ENCODE results near the gene UBE2L6.
"Not testable (repeated sequence)": the region's sequence is repeated elsewhere in the genome, so short reads cannot be mapped to it uniquely, and the experiment has no call there.

UBE2L6 gene

DNA sequence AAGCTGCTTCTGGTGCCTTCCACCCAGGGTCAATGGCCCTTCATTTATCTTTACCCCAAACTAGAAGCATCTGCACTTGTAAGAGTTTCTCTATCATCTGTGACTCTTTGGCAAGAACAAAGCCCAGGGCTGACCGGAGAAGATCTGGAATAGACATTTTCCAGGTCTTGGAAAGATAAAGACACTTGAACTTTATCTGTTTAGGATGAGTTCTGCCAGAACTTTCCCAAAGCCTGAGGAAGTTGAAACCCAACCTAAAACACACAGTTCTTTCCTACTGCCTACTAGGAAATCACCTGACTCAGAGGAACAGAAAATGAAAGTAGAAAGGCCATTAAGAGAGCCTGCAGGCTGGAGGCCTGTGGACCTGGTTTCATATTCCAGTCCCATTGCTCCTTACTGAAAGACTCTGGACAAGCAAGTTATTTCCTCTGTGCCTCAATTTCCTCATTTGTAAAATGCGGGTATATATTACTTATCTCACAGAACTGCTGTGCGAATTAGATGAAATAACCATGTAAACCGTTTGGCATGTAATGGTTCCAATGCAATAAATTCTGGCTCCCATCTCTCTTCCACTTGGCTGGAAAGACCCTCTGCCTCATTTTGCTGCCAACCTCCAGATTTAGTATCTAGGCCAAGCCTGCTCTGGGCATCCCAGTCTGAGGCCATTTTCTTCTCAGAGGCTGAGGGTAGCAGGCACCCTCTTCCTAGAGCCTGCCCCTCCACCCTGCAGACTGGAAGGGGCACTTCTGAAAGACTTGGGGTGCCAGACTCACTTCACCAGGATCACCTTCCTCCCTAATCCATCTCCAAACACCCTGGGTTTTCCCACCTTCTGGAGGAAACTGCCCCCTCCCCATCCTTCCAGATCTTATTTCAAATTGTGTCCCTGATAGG lies 1.2 kb downstream of the UBE2L6 start:
- DNase-seq: no peak

DNA sequence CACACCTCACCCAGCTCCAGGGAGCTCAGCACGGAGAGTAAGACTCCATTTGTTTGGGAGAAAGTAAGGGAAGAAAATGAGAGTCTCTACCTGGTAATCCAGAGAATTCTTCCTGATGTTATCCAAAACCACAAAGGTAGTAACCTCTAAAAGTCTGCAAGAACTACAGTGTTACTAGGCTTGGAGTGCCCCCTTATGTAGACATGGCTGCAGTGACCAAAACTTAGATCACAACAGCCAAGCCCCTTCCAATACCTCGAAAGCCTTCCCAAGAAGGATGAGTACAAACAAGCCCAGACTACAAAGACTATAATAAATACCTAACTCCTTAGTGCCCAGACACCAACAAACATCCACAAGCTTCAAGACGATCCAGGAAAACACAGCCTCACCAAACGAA lies 4.9 kb downstream of the UBE2L6 start:
- no peak for DNase-seq

DNA sequence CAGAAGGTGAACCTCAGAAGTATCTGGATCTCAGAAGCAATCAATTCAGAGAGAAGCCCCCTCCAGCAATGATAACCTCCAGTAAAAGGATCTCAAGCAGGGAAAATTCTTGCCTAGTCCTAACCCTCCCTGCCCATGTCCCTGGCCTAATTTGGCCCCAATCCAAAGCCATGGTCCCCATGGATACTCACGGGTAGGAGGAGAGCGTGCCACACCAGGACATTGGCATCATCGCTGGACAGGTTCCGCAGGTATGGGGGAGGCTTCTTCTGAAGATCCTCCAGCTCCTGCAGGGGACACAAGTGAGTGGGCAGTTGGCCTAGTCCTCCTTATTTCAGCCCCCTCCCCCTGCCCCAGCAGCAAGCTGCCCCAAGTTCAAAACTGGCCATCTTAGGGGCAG lies 7.3 kb downstream of the UBE2L6 start:
- no peak for DNase-seq

DNA sequence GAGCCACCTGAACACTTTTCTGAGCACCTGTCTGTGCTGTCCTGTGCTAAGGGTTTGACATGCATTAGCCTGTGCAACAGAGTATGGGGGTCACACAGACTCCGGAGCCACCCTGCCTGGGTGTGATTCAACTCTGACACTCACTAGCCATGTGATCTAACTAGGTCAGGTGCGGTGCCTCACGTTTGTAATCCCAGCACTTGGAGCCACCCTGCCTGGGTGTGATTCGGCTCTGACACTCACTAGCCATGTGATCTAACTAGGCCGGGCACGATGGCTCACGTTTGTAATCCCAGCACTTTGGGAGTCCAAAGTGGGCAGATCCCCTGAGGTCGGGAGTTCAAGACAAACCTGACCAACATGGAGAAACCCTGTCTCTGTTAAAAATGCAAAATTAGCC lies 11.4 kb downstream of the UBE2L6 start:
- DNase-seq: no peak

DNA sequence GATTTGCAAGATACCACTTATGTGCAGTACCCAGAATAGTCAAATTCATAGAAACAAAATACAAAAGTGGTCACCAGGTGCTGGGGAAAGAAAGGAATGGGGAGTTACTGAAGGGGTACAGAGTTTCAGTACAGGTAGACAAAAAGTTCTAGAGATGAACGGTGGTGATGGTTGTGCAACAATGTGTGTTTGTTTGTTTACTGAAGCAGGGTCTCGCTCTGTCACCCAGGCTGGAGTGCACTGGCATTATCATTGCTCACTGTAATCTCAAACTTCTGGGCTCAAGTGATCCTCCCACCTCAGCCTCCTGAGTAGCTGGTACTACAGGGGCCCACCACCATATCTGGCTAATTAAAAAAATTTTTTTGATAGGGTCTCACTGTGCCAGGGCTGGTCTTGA lies 12.1 kb downstream of the UBE2L6 start:
- no peak for DNase-seq

DNA sequence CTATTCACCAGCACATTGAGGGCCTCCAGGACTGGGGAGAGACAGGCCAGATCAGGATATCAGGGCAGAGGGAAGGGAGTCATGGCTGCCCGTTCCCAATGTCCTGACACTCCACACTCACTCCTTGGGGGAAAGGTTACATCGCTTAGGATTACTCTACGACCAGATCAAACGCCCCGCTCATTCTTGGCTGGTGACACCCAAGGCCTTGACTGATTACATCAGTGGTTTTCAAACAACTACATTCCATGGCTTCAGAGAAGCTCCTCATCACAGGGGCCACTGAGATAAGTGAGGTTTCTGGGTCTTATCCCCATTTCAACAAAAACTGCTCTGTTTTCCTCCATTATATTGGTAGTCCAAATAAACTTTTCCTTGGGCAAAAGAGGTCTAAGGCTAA lies 15.0 kb downstream of the UBE2L6 start:
- no peak for DNase-seq

DNA sequence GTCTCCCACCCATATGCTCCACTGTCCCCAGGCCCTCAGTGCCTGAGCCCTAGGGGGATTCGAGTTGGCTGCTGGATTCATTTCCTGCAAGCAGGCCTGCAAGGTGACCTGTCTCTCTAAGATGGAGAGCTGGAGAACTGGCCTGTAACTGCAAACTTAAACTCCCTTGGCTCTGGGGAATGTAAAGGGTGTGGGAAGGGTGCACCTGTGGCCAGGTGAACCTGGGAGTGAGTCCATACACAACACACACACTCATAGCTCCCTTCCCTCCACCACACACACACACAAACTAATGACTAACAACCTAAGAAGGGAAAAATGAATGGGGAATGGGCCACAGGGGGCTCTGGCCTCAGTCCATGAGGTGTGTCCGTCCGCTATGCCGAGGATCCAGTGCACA lies 15.5 kb downstream of the UBE2L6 start:
- no peak for DNase-seq

DNA sequence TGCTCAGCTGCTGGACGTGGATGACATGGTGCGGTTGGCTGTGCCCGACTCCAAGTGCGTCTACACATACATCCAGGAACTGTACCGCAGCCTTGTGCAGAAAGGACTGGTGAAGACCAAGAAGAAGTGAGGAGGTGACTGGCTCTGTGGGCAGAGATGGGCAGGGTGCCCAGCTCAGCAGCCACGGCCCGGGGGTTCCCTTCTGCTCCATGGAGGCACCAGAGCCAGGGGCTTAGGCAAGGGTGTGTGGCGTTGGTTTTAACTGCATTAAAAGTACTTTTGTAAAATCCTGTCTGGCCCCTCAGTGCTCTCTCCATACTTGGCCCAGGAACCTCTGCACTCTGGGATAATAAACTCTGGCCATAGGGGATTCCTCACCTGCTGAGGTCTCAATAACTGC lies 17.5 kb downstream of the UBE2L6 start:
- no peak for DNase-seq

DNA sequence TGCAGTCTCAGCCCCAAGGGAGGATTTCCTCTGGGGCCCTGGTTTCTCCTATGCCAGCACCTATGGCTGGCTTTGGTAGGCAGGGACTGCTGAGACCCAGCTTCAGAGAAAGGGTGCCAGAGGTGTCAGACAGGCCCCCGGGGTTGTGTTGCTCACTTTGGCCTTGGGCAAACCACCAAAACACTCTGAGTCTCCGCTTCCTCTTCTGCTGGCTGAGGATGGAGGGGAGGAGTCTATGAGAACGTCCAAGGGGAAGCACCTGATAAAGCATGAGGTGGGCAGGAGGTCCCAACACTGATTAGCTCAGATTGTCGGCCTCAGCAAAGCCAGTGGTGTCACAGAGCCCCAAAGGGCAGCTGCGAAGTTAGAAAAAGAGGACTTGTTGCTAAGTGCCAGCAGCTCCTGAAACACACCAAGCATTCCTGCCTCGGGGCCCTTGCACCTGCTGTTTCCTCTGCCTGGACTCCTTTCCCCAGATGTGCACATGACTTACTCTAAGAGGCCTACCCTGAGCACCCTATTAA lies 19.6 kb downstream of the UBE2L6 start:
- no peak for DNase-seq

DNA sequence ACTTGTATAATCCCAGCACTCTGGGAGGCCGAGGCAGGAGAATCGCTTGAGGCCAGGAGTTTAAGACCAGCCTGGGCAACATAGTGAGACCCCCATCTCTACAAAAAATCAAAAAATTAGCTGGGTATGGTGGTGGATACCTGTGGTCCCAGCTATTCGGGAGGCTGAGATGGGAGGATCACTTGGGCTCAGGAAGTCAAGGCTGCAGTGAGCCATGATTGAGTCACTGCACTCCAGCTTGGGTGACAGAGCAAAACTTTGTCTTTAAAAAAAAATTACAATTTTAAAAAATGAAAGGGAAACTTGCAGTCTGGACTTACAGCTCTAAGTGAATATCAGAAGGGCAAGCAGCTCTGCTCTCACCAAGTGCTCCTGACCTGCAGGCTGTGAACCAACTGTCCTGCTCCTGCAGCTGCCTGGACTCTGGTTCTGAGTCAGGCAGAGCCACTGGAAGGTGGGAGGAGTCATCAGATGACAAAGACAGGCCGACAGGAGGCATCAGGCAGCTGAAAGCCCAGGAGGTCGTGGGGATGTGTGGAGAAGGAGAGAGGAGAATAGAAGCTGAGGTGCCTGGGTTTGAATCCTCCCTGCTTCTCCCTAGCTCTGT lies 20.5 kb downstream of the UBE2L6 start:
- DNase-seq: peak in 1 of 2 experiments; percentile 15

DNA sequence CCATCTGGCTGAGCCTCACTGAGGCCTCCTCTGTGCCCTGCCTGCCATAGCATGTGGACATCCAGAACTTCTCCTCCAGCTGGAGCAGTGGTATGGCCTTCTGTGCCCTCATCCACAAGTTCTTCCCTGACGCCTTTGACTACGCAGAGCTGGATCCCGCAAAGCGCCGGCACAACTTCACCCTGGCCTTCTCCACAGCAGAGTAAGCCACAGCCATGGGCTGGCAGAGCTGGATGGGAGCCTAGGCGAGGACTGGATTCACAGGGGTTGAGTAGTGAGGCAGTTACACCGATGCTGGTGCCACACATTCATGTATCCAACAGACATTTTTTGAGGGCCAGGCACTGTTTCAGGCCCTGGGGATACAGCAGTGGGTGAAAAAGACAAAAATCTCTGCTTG lies 21.0 kb downstream of the UBE2L6 start:
- DNase-seq: no peak

DNA sequence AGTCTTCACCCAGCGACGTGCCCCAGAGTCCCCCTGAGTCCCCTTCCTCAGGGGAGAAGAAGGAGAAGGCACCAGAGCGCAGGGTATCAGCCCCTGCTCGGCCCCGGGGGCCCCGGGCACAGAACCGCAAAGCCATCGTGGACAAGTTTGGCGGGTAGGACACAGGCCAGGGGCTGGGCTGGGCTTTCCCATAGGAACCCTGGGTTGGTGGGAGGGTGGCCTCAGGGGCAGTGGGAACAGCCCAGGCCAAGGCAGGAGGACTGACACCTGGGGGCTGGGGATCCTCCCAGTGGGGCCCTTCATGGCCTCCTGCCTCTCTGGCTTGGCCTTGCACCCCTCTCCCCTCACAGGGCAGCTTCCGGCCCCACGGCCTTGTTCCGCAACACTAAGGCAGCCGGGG lies 21.6 kb downstream of the UBE2L6 start:
- DNase-seq: no peak

DNA sequence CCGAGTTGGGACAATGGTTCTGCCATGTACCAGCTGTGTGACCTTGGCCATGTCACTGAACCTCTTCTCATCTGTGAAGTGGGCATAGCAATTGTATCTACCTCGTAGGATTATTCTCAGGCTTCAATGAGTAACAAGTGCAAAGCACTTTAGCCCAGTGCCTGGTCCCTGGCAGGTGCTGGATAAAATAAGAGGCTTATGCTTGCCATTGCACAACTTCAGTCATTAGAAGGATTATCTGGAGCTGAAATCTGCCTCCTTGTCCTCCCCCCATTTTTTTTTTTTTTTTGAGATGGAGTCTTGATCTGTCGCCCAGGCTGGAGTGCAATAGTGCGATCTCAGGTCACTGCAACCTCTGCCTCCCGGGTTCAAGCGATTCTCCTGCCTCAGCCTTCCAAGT lies 22.9 kb downstream of the UBE2L6 start:
- no peak for DNase-seq

DNA sequence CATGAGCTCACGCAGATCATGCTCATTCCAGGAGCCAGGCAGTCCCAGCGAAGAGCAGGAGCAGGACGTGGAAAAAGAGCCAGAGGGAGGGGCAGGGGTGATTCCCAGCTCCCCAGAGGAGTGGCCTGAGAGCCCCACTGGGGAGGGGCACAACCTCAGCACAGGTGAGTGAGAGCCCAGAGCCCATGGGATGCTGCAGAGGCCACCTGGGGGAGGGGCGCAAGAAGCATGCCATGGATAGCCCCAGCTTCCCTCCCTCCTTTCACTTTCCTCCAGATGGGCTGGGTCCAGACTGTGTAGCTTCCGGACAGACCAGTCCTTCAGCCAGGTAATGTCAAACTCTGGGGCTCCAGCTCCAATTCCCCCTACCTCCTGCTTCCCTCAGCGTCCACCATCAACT lies 23.9 kb downstream of the UBE2L6 start:
- no peak for DNase-seq

DNA sequence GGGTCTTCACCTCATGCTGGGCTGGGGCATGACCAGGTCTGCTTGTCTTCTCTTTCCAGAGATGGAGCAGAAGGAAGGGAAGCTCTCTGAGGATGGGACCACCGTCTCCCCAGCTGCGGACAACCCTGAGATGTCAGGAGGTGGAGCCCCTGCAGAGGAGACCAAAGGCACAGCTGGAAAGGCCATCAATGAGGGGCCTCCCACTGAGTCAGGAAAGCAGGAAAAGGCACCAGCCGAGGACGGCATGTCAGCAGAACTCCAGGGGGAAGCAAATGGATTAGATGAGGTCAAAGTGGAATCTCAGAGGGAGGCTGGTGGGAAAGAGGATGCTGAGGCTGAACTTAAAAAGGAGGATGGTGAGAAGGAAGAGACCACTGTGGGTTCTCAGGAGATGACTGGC lies 24.9 kb downstream of the UBE2L6 start:
- no peak for DNase-seq

DNA sequence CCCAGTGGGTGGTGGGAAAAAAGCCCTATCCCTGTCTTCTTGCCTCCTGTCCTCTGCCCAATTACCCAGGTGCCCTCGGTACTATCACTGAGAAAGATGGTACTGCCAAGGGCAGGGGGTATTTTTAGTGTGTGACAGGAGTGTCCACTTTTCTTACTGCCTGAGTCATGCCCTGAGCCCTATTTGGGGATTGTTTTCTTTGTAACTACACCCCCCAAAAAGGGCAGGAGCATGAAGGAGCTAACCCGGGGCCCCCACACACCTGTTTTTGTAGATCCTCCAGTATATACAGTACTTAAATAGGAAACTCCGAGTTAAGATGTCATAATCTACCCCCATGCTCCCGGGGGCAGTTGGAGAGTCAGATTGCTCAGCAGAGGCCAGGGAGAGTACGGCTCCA lies 26.3 kb downstream of the UBE2L6 start:
- no peak for DNase-seq

DNA sequence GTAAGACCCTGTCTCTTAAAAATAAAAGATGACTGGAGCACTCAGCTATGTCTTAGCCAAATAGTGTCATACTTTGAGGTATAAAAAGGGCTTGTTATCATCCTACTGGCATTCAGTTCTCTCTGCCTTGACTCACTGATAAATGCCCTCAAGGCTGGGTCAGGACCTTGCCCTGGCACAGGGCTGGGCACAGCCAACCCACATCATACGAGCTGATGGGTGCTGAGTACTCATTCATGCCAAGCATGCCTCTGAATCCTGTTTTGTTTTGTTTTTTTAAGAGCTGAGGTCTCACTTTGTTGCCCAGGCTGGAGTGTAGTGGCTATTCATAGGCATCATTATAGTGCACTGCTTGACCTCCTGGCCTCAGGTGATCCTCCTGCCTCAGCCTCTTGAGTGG lies 28.1 kb downstream of the UBE2L6 start:
- no peak for DNase-seq

DNA sequence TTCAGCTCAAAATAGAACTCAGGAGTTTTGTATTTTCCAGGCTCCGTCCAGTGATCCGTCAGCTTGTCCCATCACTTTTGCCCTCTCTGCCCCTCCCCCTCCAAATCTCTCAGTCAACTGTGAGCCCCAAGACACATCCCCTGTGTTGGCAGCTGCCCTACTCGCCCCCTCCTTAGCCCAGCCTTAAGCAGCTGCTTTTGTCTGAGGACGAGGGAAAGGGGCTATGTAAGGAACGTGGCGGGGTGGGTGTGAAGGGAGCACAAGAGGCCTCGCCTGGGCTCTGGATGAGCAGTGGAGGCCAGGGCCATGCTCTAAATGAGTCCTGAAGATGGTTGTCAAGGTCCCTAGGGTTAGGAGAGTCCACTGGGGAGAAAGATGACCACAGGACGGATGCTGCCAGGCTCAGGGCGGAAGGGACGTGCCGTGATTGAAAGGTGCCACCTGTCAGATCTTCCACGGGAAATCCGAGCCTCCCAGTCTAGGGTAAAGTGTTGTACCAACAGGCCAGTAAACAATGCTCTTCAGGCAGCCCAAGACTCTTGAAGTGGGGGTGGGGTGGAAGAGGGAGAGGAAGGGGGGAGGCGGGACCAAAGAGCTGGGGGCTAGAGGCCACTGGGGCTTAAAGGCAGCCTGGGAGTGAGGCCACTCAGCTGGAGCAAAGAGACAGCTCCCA lies 30.4 kb downstream of the UBE2L6 start, which contains the start of gene SMTNL1:
SMTNL1 (plus strand) TSS at position 649 of the 673 bp plus-strand sequence. CDS start 5,048 bp downstream, outside the sequence.
- DNase-seq: no peak

DNA sequence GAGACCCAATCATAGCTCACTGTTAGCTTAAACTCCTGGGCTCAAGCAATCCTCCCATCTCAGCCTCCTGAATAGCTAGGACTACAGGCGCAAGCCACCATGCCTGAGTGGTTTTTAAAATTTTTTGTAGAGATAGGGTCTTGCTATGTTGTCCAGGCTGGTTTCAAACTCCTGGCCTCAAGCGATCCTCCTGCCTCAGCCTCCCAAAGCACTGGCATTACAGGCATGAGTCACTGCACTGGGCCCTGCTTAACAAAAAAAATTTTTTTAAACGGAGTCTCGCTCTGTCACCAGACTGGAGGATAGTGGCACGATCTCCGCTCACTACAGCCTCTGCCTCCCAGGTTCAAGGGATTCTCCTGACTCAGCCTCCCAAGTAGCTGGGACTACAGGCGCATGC lies 33.0 kb downstream of the UBE2L6 start:
- not testable (repeated sequence) for DNase-seq

DNA sequence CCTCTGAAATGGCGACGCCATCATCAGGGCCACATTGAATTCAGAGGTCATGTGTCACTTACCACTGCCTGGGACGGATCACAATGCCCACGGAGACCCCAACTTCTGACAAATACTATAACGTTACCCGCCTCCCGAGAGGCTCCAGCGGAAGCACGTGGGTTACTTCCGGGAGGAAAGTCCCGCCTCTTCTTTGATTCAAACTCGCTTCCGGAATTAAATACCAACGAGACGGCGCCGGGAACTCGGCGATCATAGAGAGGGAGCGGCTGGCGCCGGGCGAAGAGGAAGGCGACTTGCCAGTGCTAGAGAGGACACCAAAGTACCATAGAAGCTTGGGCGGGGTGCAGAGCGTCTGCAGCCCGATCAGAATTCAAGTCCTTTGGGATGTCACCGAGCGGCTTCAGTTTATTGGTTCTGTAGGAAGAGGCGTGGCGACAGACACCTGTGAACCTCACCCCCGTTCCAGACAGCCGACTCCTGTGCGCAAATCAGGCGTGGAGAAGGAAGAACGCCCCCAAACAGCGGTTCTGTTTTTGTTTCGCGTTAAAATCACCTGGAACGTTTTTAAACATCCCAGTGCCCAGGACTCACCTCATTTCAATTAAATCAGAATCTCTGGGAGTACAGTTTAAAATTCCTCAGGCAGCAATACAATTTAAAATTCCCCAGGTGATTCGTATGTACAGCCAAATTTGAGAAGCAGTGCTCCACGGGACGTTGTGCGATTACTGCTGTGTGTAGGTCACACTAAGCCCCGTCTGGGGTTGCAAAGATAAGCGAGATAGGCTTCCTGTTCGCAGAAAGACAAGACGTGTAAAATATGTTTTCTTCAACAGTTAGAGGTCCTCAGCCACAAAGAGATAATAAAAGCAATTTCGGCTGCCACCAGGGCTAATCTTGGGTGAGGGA lies 36.6 kb downstream of the UBE2L6 start, which contains the start of gene TIMM10:
TIMM10 (minus strand) TSS at position 159 of the 912 bp plus-strand sequence. CDS start 565 bp downstream, outside the sequence.
- DNase-seq: peak; percentile 99

DNA sequence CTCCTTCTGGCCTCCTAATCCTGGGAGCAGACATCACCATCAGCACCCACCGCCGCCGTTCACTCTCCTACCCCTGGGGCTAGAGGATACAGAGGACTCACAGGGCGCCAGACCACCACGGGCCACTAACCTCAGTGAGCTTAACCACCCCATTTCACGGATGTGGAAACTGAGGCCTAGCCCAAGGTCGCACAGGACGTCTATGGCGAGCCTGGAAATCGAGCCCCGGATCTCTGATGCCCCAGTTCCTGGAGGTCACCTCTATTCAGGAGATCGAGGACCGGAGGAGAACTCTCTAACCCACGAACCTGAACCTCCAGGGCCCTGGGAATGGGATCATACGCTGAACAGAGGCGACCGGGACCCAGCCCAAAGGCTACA lies 37.3 kb downstream of the UBE2L6 start:
- no peak for DNase-seq

DNA sequence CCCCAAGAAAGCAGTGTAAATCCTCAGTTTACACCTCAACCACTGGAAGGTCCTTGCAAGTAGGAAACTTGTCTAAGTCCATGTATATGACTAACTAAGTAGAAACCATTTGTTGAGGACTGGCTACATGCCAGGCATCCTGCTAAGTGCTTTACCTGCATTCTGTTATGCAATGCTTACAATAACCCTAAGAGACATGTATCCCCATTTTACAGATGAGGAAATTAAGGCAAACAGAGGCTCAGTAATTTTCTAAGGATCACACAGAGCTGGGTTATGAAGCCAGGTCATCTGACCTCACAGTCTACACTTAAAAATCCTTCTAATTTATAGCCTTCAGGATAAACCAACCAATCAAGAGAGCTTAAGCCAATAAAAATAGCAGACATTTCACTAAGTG lies 38.5 kb downstream of the UBE2L6 start:
- DNase-seq: no peak
